Fibroblast of pulmonary artery (primary cell): ENCODE data around the gene CDC42EP4.

Experiments used
- DNase-seq: peaks from one replicate; pipeline ENCODE4 v3.0.0-alpha.2; 2010; ENCODE audit warnings: low read depth
- H3K4me3 ChIP-seq: replicated peaks from 2 replicates; pipeline ENCODE4 v1.5.1; 2011; ENCODE audit warnings: low read depth, mild to moderate bottlenecking, control low read depth, low read length, moderate library complexity
- CTCF ChIP-seq: IDR thresholded peaks from 2 replicates; pipeline ENCODE4 v1.5.1; 2011; ENCODE audit warnings: mild to moderate bottlenecking, control low read depth, low read length, inconsistent platforms; ENCODE audit errors: missing control alignments

Gene CDC42EP4

GRCh38 chr17:73234736-73235135, 77.1 kb downstream of the CDC42EP4 start:
- no peak for TF ChIP-seq CTCF
- no peak for DNase-seq
- no peak overlapping the region for H3K4me3 ChIP-seq
